CD4-positive, alpha-beta T cell treated with Interferon gamma for 1 hour (primary cell): ENCODE measurements around the gene SPATA2.
"Not testable (repeated sequence)": the region's sequence is repeated elsewhere in the genome, so short reads cannot be mapped to it uniquely, and the experiment has no call there.

ENCODE experiments used
- DNase-seq: peaks from one replicate; pipeline ENCODE4 v3.0.0-alpha.2; 2020

Gene SPATA2

GRCh38 chr20:49882171-49882970 is 33.0 kb downstream of the SPATA2 start:
- no peak for DNase-seq

GRCh38 chr20:49880724-49881445 is 34.4 kb downstream of the SPATA2 start:
- no peak for DNase-seq

GRCh38 chr20:49880177-49880576 is 35.2 kb downstream of the SPATA2 start:
- no peak for DNase-seq

GRCh38 chr20:49878977-49879376 is 36.4 kb downstream of the SPATA2 start:
- DNase-seq = no peak

GRCh38 chr20:49877386-49877921 is 37.9 kb downstream of the SPATA2 start:
- no peak for DNase-seq

GRCh38 chr20:49874696-49875095 is 40.6 kb downstream of the SPATA2 start:
- no peak for DNase-seq

GRCh38 chr20:49872056-49872455 is 43.3 kb downstream of the SPATA2 start:
- DNase-seq = no peak

GRCh38 chr20:49871391-49871948 is 43.9 kb downstream of the SPATA2 start:
- no peak for DNase-seq

GRCh38 chr20:49870261-49870660 is 45.1 kb downstream of the SPATA2 start:
- no peak for DNase-seq

GRCh38 chr20:49868964-49869363 is 46.4 kb downstream of the SPATA2 start:
- no peak for DNase-seq

GRCh38 chr20:49868538-49868937 is 46.8 kb downstream of the SPATA2 start:
- no peak for DNase-seq

GRCh38 chr20:49867453-49868215 is 47.7 kb downstream of the SPATA2 start:
- no peak for DNase-seq

- no peak for DNase-seq
Observed at GRCh38 chr20:49866051-49866450, 49.3 kb downstream of the SPATA2 start.

GRCh38 chr20:49865559-49865958 is 49.8 kb downstream of the SPATA2 start:
- DNase-seq = no peak

GRCh38 chr20:49863666-49864065 is 51.7 kb downstream of the SPATA2 start:
- DNase-seq = no peak

- no peak for DNase-seq
Observed at GRCh38 chr20:49862607-49863200, 52.6 kb downstream of the SPATA2 start.

- DNase-seq = not testable (repeated sequence)
Observed at GRCh38 chr20:49861232-49861631, 54.1 kb downstream of the SPATA2 start.

- DNase-seq = no peak
Observed at GRCh38 chr20:49859807-49860206, 55.5 kb downstream of the SPATA2 start.

GRCh38 chr20:49859011-49859410 is 56.3 kb downstream of the SPATA2 start:
- no peak for DNase-seq

- DNase-seq = no peak
Observed at GRCh38 chr20:49858076-49858585, 57.2 kb downstream of the SPATA2 start.

GRCh38 chr20:49856904-49857303 is 58.4 kb downstream of the SPATA2 start:
- no peak for DNase-seq

GRCh38 chr20:49854190-49854875 is 61.0 kb downstream of the SPATA2 start:
- DNase-seq = no peak
